GM13976 (cell line): ENCODE measurements around the gene EAPP.
"Not testable (repeated sequence)": the region's sequence is repeated elsewhere in the genome, so short reads cannot be mapped to it uniquely, and the experiment has no call there.

Experiments
- DNase-seq: peaks from one replicate; pipeline ENCODE4 v3.0.0; 2012; ENCODE audit warnings: low spot score
- in situ Hi-C: fragments of 300-500 bp; cut with MboI; formaldehyde crosslinking; loops from one replicate; pipeline ENCODE4 v1.12.0; 2022; ENCODE audit warnings: low sequenced_read_pairs, mixed read lengths, inconsistent platforms; ENCODE audit not compliant: unreplicated experiment
- TF ChIP-seq, protein P1 (sequence below): IDR thresholded peaks from 2 replicates; pipeline ENCODE4 v1.5.1; 2012; ENCODE audit warnings: borderline replicate concordance, mild to moderate bottlenecking; ENCODE audit not compliant: insufficient read depth; ENCODE audit errors: extremely low read depth, missing control alignments, control extremely low read depth

EAPP gene

DNA sequence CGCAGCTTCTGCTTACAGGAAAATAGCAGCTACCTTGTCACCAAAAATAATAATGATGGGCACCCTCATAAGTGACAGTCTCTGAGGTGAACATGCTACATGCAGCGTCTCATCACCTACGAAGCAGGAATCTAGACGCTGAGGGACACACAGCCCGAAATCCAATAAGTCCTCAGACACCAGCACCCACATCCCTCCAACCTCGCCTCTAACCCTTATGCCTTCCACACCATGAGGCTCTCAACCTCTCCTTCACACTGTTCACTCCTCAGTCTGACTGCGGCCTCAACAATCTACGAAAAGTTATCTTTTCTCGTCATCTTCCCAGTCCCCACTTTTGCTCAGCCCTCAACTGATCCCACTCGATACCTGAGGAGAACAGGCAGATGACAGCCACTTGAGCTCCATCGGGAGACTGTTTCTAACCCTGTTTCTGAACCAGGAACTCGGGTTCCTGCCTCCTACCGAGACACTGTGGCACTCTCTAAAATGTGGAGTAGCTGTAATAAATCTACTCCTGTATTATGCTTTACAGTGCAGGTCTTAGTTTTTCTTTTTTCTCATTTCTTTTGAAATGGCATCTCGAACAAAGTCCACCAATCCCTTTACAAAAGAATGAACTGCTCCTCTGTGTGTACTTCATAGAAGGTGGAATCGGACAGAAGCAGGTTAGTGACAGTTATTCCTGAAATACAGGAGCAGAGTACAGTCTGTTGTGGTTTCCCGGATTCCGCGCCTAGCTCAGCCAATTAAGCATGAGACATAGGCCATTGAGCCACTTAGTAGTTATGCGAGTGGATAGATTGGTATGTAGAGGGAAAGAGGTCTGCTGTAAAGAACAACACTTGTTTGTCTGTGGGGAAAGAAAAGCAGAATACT is 919 bp upstream of the EAPP start:
- DNase-seq, in situ Hi-C loops: not testable (repeated sequence)

DNA sequence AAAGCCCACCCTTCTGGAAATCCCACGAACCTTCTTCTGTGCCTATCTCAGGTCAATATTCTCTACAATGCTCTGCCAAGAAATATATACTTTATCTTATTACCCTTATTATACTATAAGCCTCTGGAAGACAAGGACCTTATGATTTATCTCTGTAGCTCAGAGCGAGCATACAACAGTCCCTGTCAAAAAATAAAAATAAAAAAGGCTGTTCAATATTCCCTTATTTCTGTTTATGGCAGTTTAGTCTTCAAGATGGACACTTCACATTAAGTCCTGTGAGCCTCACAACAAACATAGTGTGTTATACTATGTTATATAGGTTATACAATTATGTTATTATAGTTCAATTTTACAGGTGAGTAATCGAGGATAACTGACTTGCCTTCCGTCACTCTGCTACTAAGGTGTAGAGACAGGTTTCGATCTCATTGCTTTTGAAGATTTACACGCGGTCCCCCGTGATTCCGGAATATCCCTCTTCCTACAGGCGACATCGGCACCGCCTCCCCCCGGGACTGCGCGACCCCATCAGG is 562 bp downstream of the EAPP start:
- DNase-seq: no peak
- in situ Hi-C loops: no loop called here
- TF ChIP-seq, protein P1, sequence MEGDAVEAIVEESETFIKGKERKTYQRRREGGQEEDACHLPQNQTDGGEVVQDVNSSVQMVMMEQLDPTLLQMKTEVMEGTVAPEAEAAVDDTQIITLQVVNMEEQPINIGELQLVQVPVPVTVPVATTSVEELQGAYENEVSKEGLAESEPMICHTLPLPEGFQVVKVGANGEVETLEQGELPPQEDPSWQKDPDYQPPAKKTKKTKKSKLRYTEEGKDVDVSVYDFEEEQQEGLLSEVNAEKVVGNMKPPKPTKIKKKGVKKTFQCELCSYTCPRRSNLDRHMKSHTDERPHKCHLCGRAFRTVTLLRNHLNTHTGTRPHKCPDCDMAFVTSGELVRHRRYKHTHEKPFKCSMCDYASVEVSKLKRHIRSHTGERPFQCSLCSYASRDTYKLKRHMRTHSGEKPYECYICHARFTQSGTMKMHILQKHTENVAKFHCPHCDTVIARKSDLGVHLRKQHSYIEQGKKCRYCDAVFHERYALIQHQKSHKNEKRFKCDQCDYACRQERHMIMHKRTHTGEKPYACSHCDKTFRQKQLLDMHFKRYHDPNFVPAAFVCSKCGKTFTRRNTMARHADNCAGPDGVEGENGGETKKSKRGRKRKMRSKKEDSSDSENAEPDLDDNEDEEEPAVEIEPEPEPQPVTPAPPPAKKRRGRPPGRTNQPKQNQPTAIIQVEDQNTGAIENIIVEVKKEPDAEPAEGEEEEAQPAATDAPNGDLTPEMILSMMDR: no peak

DNA sequence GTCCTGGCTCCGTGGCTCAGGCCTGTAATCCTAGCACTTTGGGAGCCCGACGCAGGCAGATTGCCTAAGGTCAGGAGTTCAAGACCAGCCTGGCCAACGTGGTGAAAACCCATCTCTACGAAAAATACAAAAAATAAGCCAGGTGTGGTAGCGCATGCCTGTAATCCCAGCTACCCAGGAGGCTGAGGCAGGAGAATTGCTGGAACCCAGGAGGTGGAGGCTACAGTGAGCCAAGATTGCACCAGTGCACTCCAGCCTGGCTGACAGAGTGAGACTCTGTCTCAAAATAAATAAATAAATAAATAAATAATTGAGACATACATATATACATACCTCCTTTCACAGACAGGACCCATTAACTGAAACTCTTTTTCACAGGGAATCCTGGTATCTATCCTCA is 1.4 kb downstream of the EAPP start:
- in situ Hi-C loops: not testable (repeated sequence)

GRCh38 chr14:34537677-34538009 is 1.9 kb downstream of the EAPP start:
- in situ Hi-C loops: no loop called here
- TF ChIP-seq, protein P1: no peak
- DNase-seq: no peak

More for the DNA sequence above, 1.4 kb downstream of the EAPP start:
- not testable (repeated sequence) for DNase-seq

- TF ChIP-seq, protein P1: no peak
- in situ Hi-C loops: no loop called here
- DNase-seq: no peak
Observed at GRCh38 chr14:34536951-34537676, 2.4 kb downstream of the EAPP start.

DNA sequence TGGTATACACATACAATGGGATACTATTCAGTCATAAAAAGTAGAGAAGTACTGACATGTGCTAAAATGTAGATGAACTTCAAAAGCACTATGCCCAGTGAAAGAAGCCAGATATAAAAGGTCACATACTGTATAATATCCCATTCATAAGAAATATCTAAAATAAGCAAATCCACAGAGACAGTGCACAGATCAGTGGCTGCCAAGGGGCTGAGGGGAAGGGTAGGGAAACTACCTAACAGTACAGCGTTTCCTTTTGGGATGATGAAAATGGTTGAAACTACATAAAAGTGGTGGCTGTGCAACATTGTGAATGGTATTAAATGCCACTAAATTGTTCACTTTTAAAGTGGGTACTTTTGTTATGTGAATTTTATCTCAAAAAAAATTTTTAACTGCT is 11.9 kb downstream of the EAPP start:
- in situ Hi-C loops: no loop called here
- TF ChIP-seq, protein P1: no peak
- DNase-seq: no peak

DNA sequence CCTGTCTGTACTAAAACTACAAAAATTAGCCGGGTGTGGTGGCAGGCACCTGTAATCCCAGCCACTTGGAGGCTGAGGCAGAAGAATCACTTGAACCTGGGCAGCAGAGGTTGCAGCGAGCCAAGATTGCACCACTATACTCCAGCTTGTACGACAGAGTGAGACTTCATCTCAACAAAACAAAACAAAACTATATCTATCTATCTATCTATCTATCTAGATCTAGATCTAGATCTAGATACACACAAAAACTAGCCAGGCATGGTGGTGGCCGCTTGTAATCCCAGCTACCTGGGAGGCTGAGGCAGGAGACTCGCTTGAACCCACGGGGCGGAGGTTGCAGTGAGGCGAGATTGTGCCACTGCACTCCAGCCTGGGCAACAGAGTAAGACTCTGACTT is 15.3 kb downstream of the EAPP start:
- in situ Hi-C loops, DNase-seq: not testable (repeated sequence)

DNA sequence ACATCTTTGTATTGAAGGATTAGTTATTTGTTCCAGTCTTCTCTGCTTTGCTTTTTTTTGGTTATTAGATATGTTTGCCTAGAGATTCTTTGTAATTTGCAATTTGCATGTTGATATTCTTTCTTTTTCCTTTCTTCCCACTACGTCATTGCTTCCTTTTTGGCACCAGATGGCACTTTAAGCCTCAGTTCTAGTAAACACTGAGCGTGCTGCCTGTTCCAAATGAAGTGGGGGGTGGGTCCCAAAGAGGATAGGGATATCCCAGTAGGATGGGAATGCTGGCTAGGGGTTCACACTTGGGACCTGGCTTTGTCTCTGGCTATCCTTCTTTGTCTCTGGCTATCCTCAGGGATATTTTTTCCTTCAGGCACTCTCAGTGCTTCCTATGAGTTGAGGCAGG is 17.0 kb downstream of the EAPP start:
- DNase-seq: no peak
- TF ChIP-seq, protein P1: no peak
- in situ Hi-C loops: no loop called here

DNA sequence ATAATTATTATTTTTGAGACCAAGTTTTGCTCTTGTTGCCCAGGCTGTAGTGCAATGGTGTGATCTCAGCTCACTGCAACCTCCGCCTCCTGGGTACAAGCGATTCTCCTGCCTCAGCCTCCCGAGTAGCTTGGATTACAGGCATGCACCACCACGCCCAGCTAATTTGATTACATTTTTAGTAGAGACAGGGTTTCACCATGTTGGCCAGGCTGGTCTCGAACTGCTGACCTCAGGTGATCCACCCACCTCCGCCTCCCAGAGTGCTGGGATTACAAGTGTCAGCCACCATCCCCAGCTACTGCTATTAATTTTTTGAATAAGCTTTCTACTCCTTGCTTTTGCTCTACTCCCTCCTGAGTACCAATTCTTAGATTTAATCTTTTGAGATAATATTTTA is 18.4 kb downstream of the EAPP start:
- DNase-seq, in situ Hi-C loops: not testable (repeated sequence)

DNA sequence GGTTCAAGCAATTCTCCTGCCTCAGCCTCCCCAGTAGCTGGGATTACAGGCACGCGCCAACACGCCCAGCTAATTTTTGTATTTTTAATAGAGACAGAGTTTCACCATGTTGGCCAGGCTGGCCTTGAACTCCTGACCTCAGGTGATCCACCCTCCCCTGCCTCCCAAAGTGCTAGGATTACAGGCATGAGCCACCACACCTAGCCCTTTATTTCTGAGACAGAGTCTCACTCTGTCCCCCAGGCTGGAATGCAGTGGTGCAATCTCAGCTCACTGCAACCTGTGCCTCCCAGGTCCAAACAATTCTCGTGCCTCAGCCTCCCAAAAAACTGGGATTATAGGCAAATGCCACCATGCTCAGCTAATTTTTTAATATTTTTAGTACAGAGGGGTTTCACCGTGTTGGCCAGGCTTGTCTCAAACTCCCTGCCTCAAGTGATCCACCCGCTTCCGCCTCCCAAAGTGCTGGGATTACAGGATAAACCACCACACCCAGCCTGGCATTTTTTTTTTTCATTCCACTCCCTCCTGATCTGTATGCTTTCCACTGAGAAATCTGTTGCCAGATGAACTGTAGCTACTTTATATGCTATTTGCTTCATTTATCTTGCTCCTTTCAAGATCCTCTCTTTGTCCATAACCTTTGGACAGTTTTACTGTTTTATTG is 19.1 kb downstream of the EAPP start:
- in situ Hi-C loops, DNase-seq: not testable (repeated sequence)
